HepG2 (cell line): Measurements from ENCODE around the gene HPD. TPM values are rescaled to one million over a fixed set of nuclear protein-coding genes. Genes with fewer than 3 reads are reported as not detected.

Experiments
- CHCHD3 ChIP-seq: sonication (generic); formaldehyde crosslinking; IDR thresholded peaks from 2 replicates; pipeline ENCODE4 v1.8.0; 2022; ENCODE audit warnings: mild to moderate bottlenecking, missing genetic modification reagents, moderate library complexity
- KAT7 ChIP-seq: IDR thresholded peaks from 2 replicates; pipeline ENCODE4 v1.6.1; 2018; ENCODE audit warnings: borderline replicate concordance, missing compliant biosample characterization
- NFIB ChIP-seq: sonication (generic); formaldehyde crosslinking; IDR thresholded peaks from 2 replicates; pipeline ENCODE4 v1.9.0; 2021; ENCODE audit warnings: missing genetic modification reagents, mild to moderate bottlenecking, borderline replicate concordance
- POLR2A ChIP-seq, 2 experiments: IDR thresholded peaks; 2 replicates each; pipeline ENCODE4 v1.6.1; 2011; ENCODE audit warnings: low read depth in 2 of 2, low read length in 2 of 2, mild to moderate bottlenecking in 1 of 2, moderate library complexity in 1 of 2; ENCODE audit not compliant: insufficient read depth in 1 of 2
- RXRA ChIP-seq: sonication (generic); formaldehyde crosslinking; IDR thresholded peaks from 2 replicates; pipeline ENCODE4 v1.5.1; 2020; ENCODE audit warnings: missing genetic modification reagents
- SKI ChIP-seq: fragments of 450-650 bp; IDR thresholded peaks from one replicate; pipeline ENCODE4 v1.6.1; 2018; ENCODE audit warnings: mild to moderate bottlenecking; ENCODE audit not compliant: partially characterized antibody
- SMYD3 ChIP-seq: sonication (generic); formaldehyde crosslinking; IDR thresholded peaks from 2 replicates; pipeline ENCODE4 v1.8.1; 2023; ENCODE audit warnings: mild to moderate bottlenecking, missing genetic modification reagents
- TBL1XR1 ChIP-seq: fragments of 150-350 bp; IDR thresholded peaks from 2 replicates; pipeline ENCODE4 v1.6.1; 2014; ENCODE audit warnings: borderline replicate concordance, low read length; ENCODE audit not compliant: partially characterized antibody
- TCF7L2 ChIP-seq: IDR thresholded peaks from 2 replicates; pipeline ENCODE4 v1.6.1; 2011; ENCODE audit warnings: mild to moderate bottlenecking, low read depth, low read length, moderate library complexity
- ZFP1 ChIP-seq: IDR thresholded peaks from 2 replicates; pipeline ENCODE4 v1.6.1; 2016
- ZNF124 ChIP-seq: sonication (generic); formaldehyde crosslinking; IDR thresholded peaks from 2 replicates; pipeline ENCODE4 v1.4.0; 2020; ENCODE audit warnings: missing genetic modification reagents
- ZNF235 ChIP-seq: sonication (generic); formaldehyde crosslinking; IDR thresholded peaks from 2 replicates; pipeline ENCODE4 v1.8.1; 2023; ENCODE audit warnings: mild to moderate bottlenecking, missing genetic modification reagents, borderline replicate concordance
- ZNF329 ChIP-seq: sonication (generic); formaldehyde crosslinking; IDR thresholded peaks from 2 replicates; pipeline ENCODE4 v1.9.0; 2021; ENCODE audit warnings: low read depth, mild to moderate bottlenecking, missing genetic modification reagents
- ZNF354B ChIP-seq: sonication (generic); formaldehyde crosslinking; IDR thresholded peaks from 2 replicates; pipeline ENCODE4 v1.8.0; 2022; ENCODE audit warnings: mild to moderate bottlenecking, missing genetic modification reagents
- ZNF766 ChIP-seq: sonication (generic); formaldehyde crosslinking; IDR thresholded peaks from 2 replicates; pipeline ENCODE4 v1.5.0; 2020; ENCODE audit warnings: missing genetic modification reagents, borderline replicate concordance
- ZNF776 ChIP-seq: sonication (generic); formaldehyde crosslinking; IDR thresholded peaks from 2 replicates; pipeline ENCODE4 v1.4.0; 2020; ENCODE audit warnings: mild to moderate bottlenecking, missing genetic modification reagents
- polyA plus RNA-seq, 8 experiments: library from polyadenylated mRNA; depleted of rRNA in 3 of 8; stranded (reverse) in 7 of 8; unstranded in 1 of 8; fragments of >200 nt; fragmentation: Illumina TruSeq in 4 of 8; extraction: Trizol in 4 of 8; gene quantifications; 2 replicates each; pipeline versions ENCODE4 v1.2.1 to v1.2.3, GENCODE V29; 2011 to 2016; ENCODE audit warnings: low read depth in 4 of 8, missing spikeins in 1 of 8, mixed read lengths in 1 of 8; ENCODE audit not compliant: insufficient read depth in 1 of 8
- total RNA-seq, 5 experiments: library from RNA; depleted of rRNA; stranded (reverse); fragments of >200 nt; fragmentation: Illumina TruSeq; extraction: Trizol; gene quantifications; 2 replicates each; pipeline ENCODE4 v1.2.3, GENCODE V29; 2016; ENCODE audit warnings: low read depth in 1 of 5
- TF ChIP-seq, protein P1 (sequence below): sonication (generic); formaldehyde crosslinking; IDR thresholded peaks from 2 replicates; pipeline ENCODE4 v1.5.1; 2020; ENCODE audit warnings: missing genetic modification reagents, mild to moderate bottlenecking, borderline replicate concordance
- TF ChIP-seq, protein P2 (sequence below): sonication (generic); formaldehyde crosslinking; conservative IDR thresholded peaks from 2 replicates; pipeline ENCODE4 v1.4.0; 2020; ENCODE audit warnings: missing genetic modification reagents
- TF ChIP-seq, protein P3 (sequence below): sonication (generic); formaldehyde crosslinking; IDR thresholded peaks from 2 replicates; pipeline ENCODE4 v1.5.1; 2020; ENCODE audit warnings: missing genetic modification reagents, mild to moderate bottlenecking, borderline replicate concordance
- TF ChIP-seq, protein P4 (sequence below), 2 experiments: sonication (generic) in 1 of 2; formaldehyde crosslinking in 1 of 2; IDR thresholded peaks; 2 replicates each; pipeline versions ENCODE4 v1.4.0 to v1.6.1; 2018 to 2020; ENCODE audit warnings: missing genetic modification reagents in 2 of 2, borderline replicate concordance in 1 of 2, low read depth in 1 of 2, mild to moderate bottlenecking in 1 of 2, missing biosample characterization in 1 of 2

HPD gene
- total and polyA plus RNA-seq, 2 of the 13 experiments (the other 11 are each of a cell fraction or from before 2014, with no cell fraction given) = 120 to 195 TPM

DNA sequence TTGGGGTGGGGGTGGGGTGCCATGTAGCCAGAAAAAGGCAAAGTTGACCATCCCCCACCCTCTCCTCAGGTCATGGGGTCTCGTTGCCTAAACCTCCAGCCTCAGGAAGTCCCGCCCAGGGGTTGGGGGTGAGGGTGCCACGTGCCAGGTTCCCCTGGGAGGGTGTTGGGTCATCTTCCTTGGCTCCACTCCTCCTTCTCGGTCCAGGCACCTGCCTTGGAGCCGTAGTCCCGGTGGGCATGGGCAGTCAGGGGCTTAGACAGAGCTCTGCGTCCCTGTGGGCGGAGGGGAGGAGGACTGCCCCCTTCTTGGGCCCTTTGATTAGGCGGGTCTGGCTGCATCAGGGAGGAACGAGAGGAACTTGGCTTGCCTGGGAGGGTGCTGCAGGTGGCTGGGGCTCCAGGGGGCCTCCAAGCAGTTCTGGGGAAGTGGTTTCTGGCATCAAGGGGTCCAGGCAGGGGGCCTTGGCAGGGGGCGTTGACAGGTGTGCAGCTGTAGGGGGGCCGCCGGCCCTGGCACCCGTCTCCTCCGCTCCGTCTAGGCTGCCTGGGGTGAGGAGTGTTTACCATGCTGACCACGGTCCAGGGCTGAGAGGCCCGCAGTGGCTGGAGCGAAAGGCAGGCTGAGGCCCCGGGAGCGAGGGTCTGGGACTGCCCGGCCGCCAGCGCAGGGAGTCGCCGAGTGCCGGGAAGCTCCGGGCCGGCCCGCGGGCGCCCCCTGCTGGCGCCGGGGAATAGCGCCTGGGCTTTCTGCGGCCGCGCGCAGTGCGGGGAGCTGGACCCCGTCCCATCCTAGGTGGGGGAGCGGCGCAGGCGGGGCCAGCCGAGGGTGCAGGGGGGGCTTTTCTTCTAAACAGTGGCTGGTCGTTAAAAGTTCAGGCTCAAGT is 47.0 kb downstream of the HPD start (continued):
- TF ChIP-seq, protein P1, sequence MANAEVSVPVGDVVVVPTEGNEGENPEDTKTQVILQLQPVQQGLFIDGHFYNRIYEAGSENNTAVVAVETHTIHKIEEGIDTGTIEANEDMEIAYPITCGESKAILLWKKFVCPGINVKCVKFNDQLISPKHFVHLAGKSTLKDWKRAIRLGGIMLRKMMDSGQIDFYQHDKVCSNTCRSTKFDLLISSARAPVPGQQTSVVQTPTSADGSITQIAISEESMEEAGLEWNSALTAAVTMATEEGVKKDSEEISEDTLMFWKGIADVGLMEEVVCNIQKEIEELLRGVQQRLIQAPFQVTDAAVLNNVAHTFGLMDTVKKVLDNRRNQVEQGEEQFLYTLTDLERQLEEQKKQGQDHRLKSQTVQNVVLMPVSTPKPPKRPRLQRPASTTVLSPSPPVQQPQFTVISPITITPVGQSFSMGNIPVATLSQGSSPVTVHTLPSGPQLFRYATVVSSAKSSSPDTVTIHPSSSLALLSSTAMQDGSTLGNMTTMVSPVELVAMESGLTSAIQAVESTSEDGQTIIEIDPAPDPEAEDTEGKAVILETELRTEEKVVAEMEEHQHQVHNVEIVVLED = peak; percentile 47; the same call in 1 of the 2 replicates
- TF ChIP-seq ZNF329 (CRISPR knock-in tag) (no peak), POLR2A (IDR thresholded peaks at IDR 0.05; ENCODE audit: insufficient read depth in 1 of 2, low read depth in 2 of 2, low read length in 2 of 2) (no peak), KAT7 (CRISPR knock-in tag) (peak; percentile 72), SMYD3 (peak; percentile 78; the same call in 1 of the 2 replicates), RXRA (no peak), TBL1XR1 (no peak), ZNF766 (CRISPR knock-in tag) (no peak), ZNF124 (CRISPR knock-in tag) (no peak), SKI (no peak), ZNF235 (CRISPR knock-in tag) (0 out of 2 replicates have a peak, but pooled peaks have one; percentile 27), NFIB (CRISPR knock-in tag) (no peak), CHCHD3 (CRISPR knock-in tag) (0 out of 2 replicates have a peak, but pooled peaks have one; percentile 0), TCF7L2 (no peak), ZNF354B (CRISPR knock-in tag) (no peak), ZFP1 (CRISPR knock-in tag) (no peak), ZNF776 (no peak)
- TF ChIP-seq, protein P2, sequence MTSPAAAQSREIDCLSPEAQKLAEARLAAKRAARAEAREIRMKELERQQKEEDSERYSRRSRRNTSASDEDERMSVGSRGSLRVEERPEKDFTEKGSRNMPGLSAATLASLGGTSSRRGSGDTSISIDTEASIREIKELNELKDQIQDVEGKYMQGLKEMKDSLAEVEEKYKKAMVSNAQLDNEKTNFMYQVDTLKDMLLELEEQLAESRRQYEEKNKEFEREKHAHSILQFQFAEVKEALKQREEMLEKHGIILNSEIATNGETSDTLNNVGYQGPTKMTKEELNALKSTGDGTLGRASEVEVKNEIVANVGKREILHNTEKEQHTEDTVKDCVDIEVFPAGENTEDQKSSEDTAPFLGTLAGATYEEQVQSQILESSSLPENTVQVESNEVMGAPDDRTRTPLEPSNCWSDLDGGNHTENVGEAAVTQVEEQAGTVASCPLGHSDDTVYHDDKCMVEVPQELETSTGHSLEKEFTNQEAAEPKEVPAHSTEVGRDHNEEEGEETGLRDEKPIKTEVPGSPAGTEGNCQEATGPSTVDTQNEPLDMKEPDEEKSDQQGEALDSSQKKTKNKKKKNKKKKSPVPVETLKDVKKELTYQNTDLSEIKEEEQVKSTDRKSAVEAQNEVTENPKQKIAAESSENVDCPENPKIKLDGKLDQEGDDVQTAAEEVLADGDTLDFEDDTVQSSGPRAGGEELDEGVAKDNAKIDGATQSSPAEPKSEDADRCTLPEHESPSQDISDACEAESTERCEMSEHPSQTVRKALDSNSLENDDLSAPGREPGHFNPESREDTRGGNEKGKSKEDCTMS = no peak
- TF ChIP-seq, protein P3, sequence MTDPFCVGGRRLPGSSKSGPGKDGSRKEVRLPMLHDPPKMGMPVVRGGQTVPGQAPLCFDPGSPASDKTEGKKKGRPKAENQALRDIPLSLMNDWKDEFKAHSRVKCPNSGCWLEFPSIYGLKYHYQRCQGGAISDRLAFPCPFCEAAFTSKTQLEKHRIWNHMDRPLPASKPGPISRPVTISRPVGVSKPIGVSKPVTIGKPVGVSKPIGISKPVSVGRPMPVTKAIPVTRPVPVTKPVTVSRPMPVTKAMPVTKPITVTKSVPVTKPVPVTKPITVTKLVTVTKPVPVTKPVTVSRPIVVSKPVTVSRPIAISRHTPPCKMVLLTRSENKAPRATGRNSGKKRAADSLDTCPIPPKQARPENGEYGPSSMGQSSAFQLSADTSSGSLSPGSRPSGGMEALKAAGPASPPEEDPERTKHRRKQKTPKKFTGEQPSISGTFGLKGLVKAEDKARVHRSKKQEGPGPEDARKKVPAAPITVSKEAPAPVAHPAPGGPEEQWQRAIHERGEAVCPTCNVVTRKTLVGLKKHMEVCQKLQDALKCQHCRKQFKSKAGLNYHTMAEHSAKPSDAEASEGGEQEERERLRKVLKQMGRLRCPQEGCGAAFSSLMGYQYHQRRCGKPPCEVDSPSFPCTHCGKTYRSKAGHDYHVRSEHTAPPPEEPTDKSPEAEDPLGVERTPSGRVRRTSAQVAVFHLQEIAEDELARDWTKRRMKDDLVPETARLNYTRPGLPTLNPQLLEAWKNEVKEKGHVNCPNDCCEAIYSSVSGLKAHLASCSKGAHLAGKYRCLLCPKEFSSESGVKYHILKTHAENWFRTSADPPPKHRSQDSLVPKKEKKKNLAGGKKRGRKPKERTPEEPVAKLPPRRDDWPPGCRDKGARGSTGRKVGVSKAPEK (CRISPR knock-in tag) = no peak
- TF ChIP-seq, protein P4, sequence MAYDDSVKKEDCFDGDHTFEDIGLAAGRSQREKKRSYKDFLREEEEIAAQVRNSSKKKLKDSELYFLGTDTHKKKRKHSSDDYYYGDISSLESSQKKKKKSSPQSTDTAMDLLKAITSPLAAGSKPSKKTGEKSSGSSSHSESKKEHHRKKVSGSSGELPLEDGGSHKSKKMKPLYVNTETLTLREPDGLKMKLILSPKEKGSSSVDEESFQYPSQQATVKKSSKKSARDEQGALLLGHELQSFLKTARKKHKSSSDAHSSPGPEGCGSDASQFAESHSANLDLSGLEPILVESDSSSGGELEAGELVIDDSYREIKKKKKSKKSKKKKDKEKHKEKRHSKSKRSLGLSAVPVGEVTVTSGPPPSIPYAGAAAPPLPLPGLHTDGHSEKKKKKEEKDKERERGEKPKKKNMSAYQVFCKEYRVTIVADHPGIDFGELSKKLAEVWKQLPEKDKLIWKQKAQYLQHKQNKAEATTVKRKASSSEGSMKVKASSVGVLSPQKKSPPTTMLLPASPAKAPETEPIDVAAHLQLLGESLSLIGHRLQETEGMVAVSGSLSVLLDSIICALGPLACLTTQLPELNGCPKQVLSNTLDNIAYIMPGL (CRISPR knock-in tag; IDR thresholded peaks at IDR 0.05; ENCODE audit: borderline replicate concordance in 1 of 2, low read depth in 1 of 2) = peak; percentile 75 to 92; a peak in 3 of 4 replicates
